Breast epithelium (tissue), 4 donors: ENCODE results near the gene ABL1. TPM values are rescaled to one million over a fixed set of nuclear protein-coding genes. Genes with fewer than 3 reads are reported as not detected.
A peak's percentile ranks its signal among the peaks of the same experiment; 100 is the strongest.

ENCODE experiments used
- DNase-seq, 2 donors: peaks; one replicate each; pipeline ENCODE4 v3.0.0-alpha.2; 2019; ENCODE audit warnings: low spot score in 2 of 2
- H3K27ac ChIP-seq, 2 donors: fragments of 200-600 bp; sonication (generic) in 1 of 2; one replicate each; pipeline ENCODE4 v1.5.1; 2016 to 2019; ENCODE audit warnings: mild to moderate bottlenecking in 1 of 2
- H3K27me3 ChIP-seq, 2 donors: fragments of 200-600 bp; sonication (generic) in 1 of 2; one replicate each; pipeline versions ENCODE4 v1.5.1 to v1.6.0; 2017 to 2019; ENCODE audit warnings: control low read depth in 1 of 2, mild to moderate bottlenecking in 1 of 2
- H3K36me3 ChIP-seq: fragments of 200-600 bp; one replicate; pipeline ENCODE4 v1.5.1; 2019
- H3K4me1 ChIP-seq, 2 donors: fragments of 200-600 bp; sonication (generic); one replicate each; pipeline ENCODE4 v1.5.1; 2016 to 2019; ENCODE audit warnings: control low read depth in 1 of 2
- H3K4me3 ChIP-seq, 3 donors: fragments of 200-600 bp; sonication (generic); 1 replicate in 2 of 3; 2 replicates in 1 of 3; pipeline ENCODE4 v1.5.1; 2016 to 2019; ENCODE audit warnings: mild to moderate bottlenecking in 3 of 3, moderate library complexity in 2 of 3
- H3K9me3 ChIP-seq, 2 donors: fragments of 200-600 bp; sonication (generic) in 1 of 2; one replicate each; pipeline ENCODE4 v1.5.1; 2016 to 2019; ENCODE audit warnings: control low read depth in 1 of 2
- CTCF ChIP-seq, 3 donors: fragments of 450-650 bp; IDR thresholded peaks; one replicate each; pipeline ENCODE4 v1.5.1; 2016 to 2017; ENCODE audit warnings: antibody characterized with exemption in 3 of 3, mild to moderate bottlenecking in 3 of 3, moderate library complexity in 3 of 3
- POLR2A ChIP-seq: fragments of 450-650 bp; IDR thresholded peaks from one replicate; pipeline ENCODE4 v1.6.1; 2016; ENCODE audit warnings: antibody characterized with exemption, mild to moderate bottlenecking, moderate library complexity
- POLR2AphosphoS5 ChIP-seq, 3 donors: sonication (generic); formaldehyde crosslinking; IDR thresholded peaks; one replicate each; pipeline ENCODE4 v1.6.1; 2017; ENCODE audit warnings: antibody characterized with exemption in 3 of 3
- intact Hi-C: fragments of 100-400 bp; cut with DNase I; formaldehyde crosslinking; loops from one replicate; pipeline ENCODE4 v1.15.1; 2023; ENCODE audit warnings: low total_unique reads
- total RNA-seq, 3 donors: library from RNA; depleted of rRNA; stranded (reverse); fragments of >200 nt; gene quantifications; one replicate each; pipeline ENCODE4 v1.1.0, GENCODE V29; 2016

The ABL1 gene
- total RNA-seq, 3 donors from 2014 or later = 43.6 to 72.8 (median 67.4) TPM

- intact Hi-C loops = no loop called here
Observed at GRCh38 chr9:130917168-130917960, 82.3 kb downstream of the ABL1 start.

DNA sequence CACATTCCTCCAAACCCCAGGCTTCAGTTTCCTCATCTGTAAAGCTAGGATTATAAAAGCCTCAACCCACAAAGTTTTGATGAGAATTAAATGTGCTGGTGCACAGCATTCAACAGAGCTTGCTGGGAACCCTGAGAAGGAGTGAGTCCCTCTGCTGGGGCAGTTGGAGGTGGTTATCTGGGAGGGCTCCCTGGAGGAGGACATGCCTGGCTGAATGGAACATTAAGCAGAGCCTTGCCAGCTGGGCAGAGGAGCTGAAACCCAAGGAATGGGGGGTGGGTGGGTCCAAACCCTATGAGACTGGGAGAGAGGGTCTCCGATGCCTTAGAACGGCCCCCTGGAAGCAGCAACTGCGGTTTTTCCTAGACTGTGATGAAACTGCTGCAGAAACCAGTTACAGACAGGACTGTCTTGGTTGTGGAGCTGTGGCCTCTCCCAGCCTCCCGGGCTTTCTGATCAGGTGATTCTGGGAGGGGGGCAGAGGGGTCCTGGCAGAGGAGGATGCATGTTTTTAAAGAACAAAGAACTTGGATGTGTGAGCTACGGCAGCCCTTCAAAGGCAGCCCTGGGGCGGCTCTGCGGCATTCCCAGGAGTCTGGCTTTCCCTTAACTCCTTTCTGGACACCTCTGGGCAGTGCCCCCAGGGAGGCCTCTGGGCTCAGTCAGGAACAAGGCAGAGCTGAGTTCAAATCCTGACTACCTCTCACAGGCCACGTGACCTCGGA, 83.2 kb downstream of the ABL1 start:
- no peak overlapping the region for H3K4me3 ChIP-seq
- H3K27ac ChIP-seq = no peak overlapping the region
- intact Hi-C loops = no loop called here
- peaks cover 0 to 27% of the 10 kb centered on the region in 2 donors for H3K27me3 ChIP-seq
- no peaks in the 10 kb centered on the region for H3K9me3 ChIP-seq
- no peaks in the 10 kb centered on the region for H3K4me1 ChIP-seq
- TF ChIP-seq CTCF (IDR thresholded peaks at IDR 0.05) (no peak), POLR2AphosphoS5 (IDR thresholded peaks at IDR 0.05) (no peak), POLR2A (no peak)
- no peak for DNase-seq
- H3K36me3 ChIP-seq = no peaks in the 10 kb centered on the region

More at GRCh38 chr9:130917168-130917960, 82.3 kb downstream of the ABL1 start:
- Histone ChIP-seq H3K4me1 (no peaks in the 10 kb centered on the region), H3K9me3 (no peaks in the 10 kb centered on the region), H3K27me3 (peaks cover 0 to 27% of the 10 kb centered on the region in 2 donors), H3K27ac (no peak overlapping the region), H3K4me3 (peak overlapping the region in 1 of 3 donors; percentile 19), H3K36me3 (no peaks in the 10 kb centered on the region)
- no peak for DNase-seq
- TF ChIP-seq POLR2A (no peak), POLR2AphosphoS5 (IDR thresholded peaks at IDR 0.05) (no peak), CTCF (IDR thresholded peaks at IDR 0.05) (no peak)

DNA sequence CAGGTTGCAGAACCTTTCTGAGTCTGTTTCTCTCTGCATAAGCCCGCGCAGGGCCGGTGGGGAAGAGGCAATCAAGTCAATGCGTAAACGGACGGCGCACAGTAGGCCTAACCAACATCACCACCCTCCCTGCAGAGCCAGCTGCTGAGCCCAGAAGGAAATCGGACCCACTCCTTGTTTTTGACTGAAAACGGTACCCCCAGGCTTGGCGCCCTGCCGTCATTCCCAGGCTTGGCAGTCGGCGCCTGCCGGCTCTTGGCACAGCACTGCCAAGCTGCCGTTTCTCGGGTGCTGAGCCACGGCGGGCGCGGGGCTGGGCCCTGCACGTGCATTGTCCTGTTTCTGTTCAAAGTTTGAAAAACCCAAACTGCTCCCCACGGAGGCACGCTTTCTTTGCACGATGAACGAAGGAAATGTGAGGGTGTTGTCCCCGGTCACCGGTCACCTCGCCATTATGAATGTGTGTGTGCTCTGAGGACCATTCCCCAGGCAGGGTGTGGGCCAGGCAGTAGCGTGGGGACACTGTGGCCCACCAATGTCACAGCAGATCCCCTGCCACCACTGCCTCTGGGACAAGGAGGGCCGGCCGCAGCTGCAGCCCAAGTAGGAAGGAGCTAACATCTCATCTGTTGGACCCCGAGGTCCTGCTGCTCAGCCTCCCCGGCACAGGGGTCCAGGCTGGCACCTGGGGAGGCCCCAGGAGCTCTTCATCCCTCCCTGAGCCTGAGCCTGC, 83.9 kb downstream of the ABL1 start:
- Histone ChIP-seq H3K36me3 (no peaks in the 10 kb centered on the region), H3K4me1 (no peaks in the 10 kb centered on the region), H3K9me3 (no peaks in the 10 kb centered on the region), H3K27ac (no peak overlapping the region), H3K27me3 (peaks cover 0 to 26% of the 10 kb centered on the region in 2 donors), H3K4me3 (no peak overlapping the region)
- TF ChIP-seq POLR2A (no peak), CTCF (IDR thresholded peaks at IDR 0.05) (no peak), POLR2AphosphoS5 (IDR thresholded peaks at IDR 0.05) (no peak)
- DNase-seq = no peak
- intact Hi-C loops = no loop called here

GRCh38 chr9:130919559-130920145, 84.6 kb downstream of the ABL1 start:
- intact Hi-C loops = no loop called here
- TF ChIP-seq POLR2A (no peak), CTCF (IDR thresholded peaks at IDR 0.05) (no peak), POLR2AphosphoS5 (IDR thresholded peaks at IDR 0.05) (no peak)
- H3K4me1 ChIP-seq = no peaks in the 10 kb centered on the region
- no peak overlapping the region for H3K4me3 ChIP-seq
- H3K36me3 ChIP-seq = no peaks in the 10 kb centered on the region
- no peak overlapping the region for H3K27ac ChIP-seq
- DNase-seq = no peak
- no peaks in the 10 kb centered on the region for H3K9me3 ChIP-seq
- peaks cover 0 to 24% of the 10 kb centered on the region in 2 donors for H3K27me3 ChIP-seq
